BLaER1 (cell line): ENCODE measurements around the gene LSM12.
"Not testable (repeated sequence)": the region's sequence is repeated elsewhere in the genome, so short reads cannot be mapped to it uniquely, and the experiment has no call there.

Experiments used
- H3K27ac ChIP-seq: shearing (Covaris generic); formaldehyde crosslinking; 2 replicates; pipeline ENCODE4 v1.8.1; 2022
- H3K27me3 ChIP-seq: shearing (Covaris generic); formaldehyde crosslinking; 2 replicates; pipeline ENCODE4 v1.8.1; 2022
- H3K36me3 ChIP-seq: shearing (Covaris generic); formaldehyde crosslinking; 2 replicates; pipeline ENCODE4 v1.8.1; 2022
- H3K4me1 ChIP-seq: shearing (Covaris generic); formaldehyde crosslinking; 2 replicates; pipeline ENCODE4 v1.8.1; 2022
- H3K4me2 ChIP-seq: shearing (Covaris generic); formaldehyde crosslinking; 2 replicates; pipeline ENCODE4 v1.8.1; 2022
- H3K4me3 ChIP-seq: shearing (Covaris generic); formaldehyde crosslinking; 2 replicates; pipeline ENCODE4 v1.8.1; 2022
- H3K9ac ChIP-seq: shearing (Covaris generic); formaldehyde crosslinking; 2 replicates; pipeline ENCODE4 v1.8.1; 2022
- H3K9me3 ChIP-seq: shearing (Covaris generic); formaldehyde crosslinking; 2 replicates; pipeline ENCODE4 v1.8.1; 2022
- H4K20me1 ChIP-seq: shearing (Covaris generic); formaldehyde crosslinking; 2 replicates; pipeline ENCODE4 v1.8.1; 2022
- Cebpa-rat ChIP-seq: shearing (Covaris generic); IDR thresholded peaks from 2 replicates; pipeline ENCODE4 v1.8.1; 2022

The LSM12 gene

DNA sequence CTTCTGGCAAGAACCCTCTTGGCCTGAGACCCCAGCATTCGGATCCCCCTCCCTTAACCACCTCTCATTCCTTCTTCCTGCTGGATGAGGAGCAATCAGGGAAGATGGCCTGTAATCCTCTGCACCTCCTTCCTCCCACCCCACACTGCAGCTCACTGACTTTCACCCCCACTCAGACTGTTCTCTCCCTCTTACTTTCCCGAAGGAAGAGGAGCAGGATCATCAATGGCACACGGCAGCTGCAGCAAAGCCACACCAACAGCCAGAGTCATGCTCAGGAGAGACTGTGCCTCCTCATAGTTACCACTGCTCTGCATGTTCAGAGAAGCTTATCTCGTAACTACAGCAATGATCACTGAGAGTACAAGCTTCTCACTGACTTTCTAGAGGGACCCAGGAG lies 41.6 kb downstream of the LSM12 start:
- H3K9ac ChIP-seq, result no peak overlapping the region
- peaks cover 27% of the 10 kb centered on the region; the same call in 1 of the 2 replicates for H3K4me1 ChIP-seq
- H3K36me3 ChIP-seq, result peaks cover 69% of the 10 kb centered on the region
- TF ChIP-seq Cebpa-rat, result no peak
- no peaks in the 10 kb centered on the region; the same call in 1 of the 2 replicates for H3K27me3 ChIP-seq
- no peak overlapping the region for H3K4me3 ChIP-seq
- H3K4me2 ChIP-seq, result no peak overlapping the region
- H4K20me1 ChIP-seq, result peaks cover 11% of the 10 kb centered on the region; the same call in 1 of the 2 replicates
- H3K27ac ChIP-seq, result no peak overlapping the region
- no peaks in the 10 kb centered on the region for H3K9me3 ChIP-seq

GRCh38 chr17:44024271-44024663 lies 42.2 kb downstream of the LSM12 start:
- Histone ChIP-seq H3K27me3 (no peaks in the 10 kb centered on the region; the same call in 1 of the 2 replicates), H3K27ac (no peak overlapping the region), H3K4me2 (0 out of 2 replicates have a peak overlapping the region, but pooled peaks have one; percentile 3), H3K36me3 (peaks cover 65% of the 10 kb centered on the region), H3K4me1 (peaks cover 27% of the 10 kb centered on the region; the same call in 1 of the 2 replicates), H3K9ac (no peak overlapping the region), H4K20me1 (peaks cover 5% of the 10 kb centered on the region; the same call in 1 of the 2 replicates), H3K9me3 (no peaks in the 10 kb centered on the region), H3K4me3 (no peak overlapping the region)
- TF ChIP-seq Cebpa-rat, result no peak

- no peaks in the 10 kb centered on the region for H4K20me1 ChIP-seq
- H3K36me3 ChIP-seq, result peaks cover 60% of the 10 kb centered on the region
- H3K27me3 ChIP-seq, result no peaks in the 10 kb centered on the region; the same call in 1 of the 2 replicates
- H3K9me3 ChIP-seq, result no peaks in the 10 kb centered on the region
- H3K4me3 ChIP-seq, result no peak overlapping the region
- H3K4me1 ChIP-seq, result peaks cover 27% of the 10 kb centered on the region; the same call in 1 of the 2 replicates
- H3K27ac ChIP-seq, result no peak overlapping the region
- no peak overlapping the region for H3K9ac ChIP-seq
- TF ChIP-seq Cebpa-rat, result no peak
- H3K4me2 ChIP-seq, result no peak overlapping the region
These were observed 42.8 kb downstream of the LSM12 start for GRCh38 chr17:44023545-44024270.

DNA sequence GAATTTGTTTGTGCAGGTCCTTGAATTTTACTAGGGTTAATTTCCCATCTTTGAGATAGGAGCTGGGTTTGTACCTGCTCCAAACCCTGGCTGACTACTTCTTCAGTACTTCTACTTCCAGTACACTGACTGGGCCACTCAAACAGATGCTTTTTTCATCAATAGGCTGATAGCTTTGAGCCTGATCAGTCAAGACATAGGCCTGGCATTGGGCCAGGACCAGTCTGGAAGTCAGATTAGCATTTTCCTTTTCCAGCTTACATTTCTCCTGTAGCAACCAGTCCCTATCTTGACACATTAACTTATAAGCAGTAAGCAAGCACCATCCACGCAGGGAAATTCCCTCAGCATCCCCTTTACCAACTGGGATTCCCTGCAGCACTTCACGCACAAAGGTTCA lies 44.2 kb downstream of the LSM12 start:
- no peak overlapping the region for H3K27ac ChIP-seq
- no peak for TF ChIP-seq Cebpa-rat
- no peaks in the 10 kb centered on the region; the same call in 1 of the 2 replicates for H3K27me3 ChIP-seq
- no peak overlapping the region for H3K4me2 ChIP-seq
- H3K4me1 ChIP-seq, result peaks cover 27% of the 10 kb centered on the region; the same call in 1 of the 2 replicates
- no peaks in the 10 kb centered on the region for H4K20me1 ChIP-seq
- H3K9ac ChIP-seq, result no peak overlapping the region
- H3K4me3 ChIP-seq, result no peak overlapping the region
- no peaks in the 10 kb centered on the region for H3K9me3 ChIP-seq
- H3K36me3 ChIP-seq, result peaks cover 50% of the 10 kb centered on the region

- H3K9ac ChIP-seq, H3K9me3 ChIP-seq, H3K4me2 ChIP-seq, H3K27ac ChIP-seq, H3K4me3 ChIP-seq, H4K20me1 ChIP-seq, H3K27me3 ChIP-seq: not testable (repeated sequence)
- H3K36me3 ChIP-seq, result peaks cover 50% of the 10 kb centered on the region
- H3K4me1 ChIP-seq, result peaks cover 24% of the 10 kb centered on the region; the same call in 1 of the 2 replicates
These were observed 45.2 kb downstream of the LSM12 start for GRCh38 chr17:44021227-44021626.

DNA sequence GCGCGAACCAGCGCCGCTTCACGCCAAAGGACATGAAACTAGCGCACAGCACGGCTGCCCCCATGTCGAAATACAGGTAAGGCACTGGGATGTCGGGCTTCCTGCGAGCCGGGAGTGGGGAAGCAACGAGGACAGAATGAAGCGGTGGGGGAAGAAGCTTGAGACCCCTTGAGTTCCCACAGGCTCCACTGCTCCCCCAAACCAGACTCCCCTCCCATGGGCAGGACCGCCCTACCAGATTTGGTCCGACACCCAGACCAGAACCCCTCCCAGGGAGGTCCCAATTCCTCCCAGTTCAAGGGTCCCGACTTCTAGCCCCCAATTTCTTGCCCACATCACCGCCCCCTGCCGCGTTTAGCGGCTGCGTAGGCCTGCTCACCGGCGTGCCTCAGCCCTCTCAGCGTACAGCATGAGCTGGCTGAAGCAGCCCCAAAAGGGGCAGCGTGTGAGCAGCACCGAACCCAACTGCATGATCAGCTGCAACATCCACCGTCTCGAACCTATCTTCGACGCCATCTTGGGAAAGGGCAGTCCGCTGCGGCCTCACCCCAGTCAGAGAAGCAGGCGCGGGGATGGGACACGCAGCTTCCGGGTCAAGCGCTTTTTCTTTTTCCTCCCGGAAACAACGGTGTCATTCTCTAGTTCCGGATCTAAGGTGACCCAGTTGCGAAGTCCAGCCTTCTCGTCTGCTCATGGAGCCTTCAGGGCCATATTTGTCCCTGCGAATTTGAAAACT lies 51.9 kb downstream of the LSM12 start, which contains the start of gene TMEM101:
TMEM101 (minus strand) TSS at position 527 of the 736 bp plus-strand sequence; CDS start at position 516, 11 bp downstream.
- H3K27me3 ChIP-seq, result no peaks in the 10 kb centered on the region
- peak within 1 kb of the TSS; percentile 90 for H3K4me3 ChIP-seq
- peaks cover 39% of the 10 kb centered on the region for H3K4me1 ChIP-seq
- TF ChIP-seq Cebpa-rat, result no peak
- H3K36me3 ChIP-seq, result peaks cover 27% of the 10 kb centered on the region; the same call in 1 of the 2 replicates
- peak within 1 kb of the TSS; percentile 91 for H3K27ac ChIP-seq
- peak within 1 kb of the TSS; percentile 89 for H3K9ac ChIP-seq
- peak within 1 kb of the TSS; percentile 98 for H3K4me2 ChIP-seq
- H4K20me1 ChIP-seq, result no peaks in the 10 kb centered on the region
- H3K9me3 ChIP-seq, result no peaks in the 10 kb centered on the region

DNA sequence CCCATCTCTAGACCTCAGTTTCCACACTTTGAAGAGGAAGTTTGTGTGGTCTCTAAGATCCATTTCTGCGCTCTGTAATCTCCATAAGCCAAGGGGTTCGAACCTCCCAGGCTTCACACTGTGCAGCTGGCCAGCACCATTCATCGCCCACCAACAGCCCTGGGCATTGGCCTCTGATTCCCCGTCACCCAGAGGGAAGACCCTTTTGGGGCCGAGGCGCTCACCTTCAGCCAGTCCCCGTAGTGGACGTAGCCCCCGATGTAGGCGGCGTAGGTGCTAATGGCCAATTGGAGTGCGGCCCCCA lies 52.4 kb downstream of the LSM12 start:
- Histone ChIP-seq H4K20me1 (no peaks in the 10 kb centered on the region), H3K4me3 (peak overlapping the region; percentile 90), H3K4me1 (peaks cover 40% of the 10 kb centered on the region), H3K9me3 (no peaks in the 10 kb centered on the region), H3K36me3 (peaks cover 32% of the 10 kb centered on the region; the same call in 1 of the 2 replicates), H3K27me3 (no peaks in the 10 kb centered on the region), H3K4me2 (peak overlapping the region; percentile 98), H3K9ac (peak overlapping the region; percentile 89), H3K27ac (peak overlapping the region; percentile 91)
- no peak for TF ChIP-seq Cebpa-rat

GRCh38 chr17:44012874-44013273 lies 53.6 kb downstream of the LSM12 start:
- Histone ChIP-seq H3K9me3 (no peaks in the 10 kb centered on the region), H4K20me1 (0 out of 2 replicates have a peak, but pooled peaks cover 4% of the 10 kb centered on the region)

DNA sequence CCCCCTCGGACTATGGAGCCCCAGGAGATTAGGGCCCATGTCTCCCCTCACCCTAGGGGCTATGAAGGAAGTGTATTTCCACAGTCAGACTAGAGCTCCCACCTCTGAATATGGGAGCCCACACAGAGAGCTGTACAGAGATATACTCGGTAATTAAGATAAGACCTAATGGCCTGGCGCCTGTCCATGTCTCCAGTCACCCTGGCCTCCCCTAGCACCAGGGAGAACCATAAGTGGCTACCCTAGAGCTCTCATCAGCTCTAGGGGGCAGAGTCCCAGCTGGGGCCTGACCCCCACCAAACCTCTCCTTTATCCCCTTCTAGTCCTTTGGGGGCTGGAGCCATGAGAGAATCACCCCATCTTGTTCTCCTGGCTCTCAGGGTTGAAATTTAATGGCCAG lies 54.1 kb downstream of the LSM12 start:
- no peak overlapping the region for H3K4me2 ChIP-seq
- no peak overlapping the region for H3K9ac ChIP-seq
- H3K4me3 ChIP-seq, result no peak overlapping the region
- peaks cover 57% of the 10 kb centered on the region for H3K4me1 ChIP-seq
- H3K27me3 ChIP-seq, result peaks cover 2% of the 10 kb centered on the region; the same call in 1 of the 2 replicates
- H4K20me1 ChIP-seq, result 0 out of 2 replicates have a peak, but pooled peaks cover 4% of the 10 kb centered on the region
- no peak overlapping the region for H3K27ac ChIP-seq
- H3K36me3 ChIP-seq, result peaks cover 32% of the 10 kb centered on the region; the same call in 1 of the 2 replicates
- TF ChIP-seq Cebpa-rat, result no peak
- H3K9me3 ChIP-seq, result no peaks in the 10 kb centered on the region

More at GRCh38 chr17:44012874-44013273, 53.6 kb downstream of the LSM12 start:
- Histone ChIP-seq H3K27me3 (no peaks in the 10 kb centered on the region), H3K4me3 (no peak overlapping the region), H3K4me2 (no peak overlapping the region), H3K36me3 (peaks cover 32% of the 10 kb centered on the region; the same call in 1 of the 2 replicates), H3K4me1 (peaks cover 52% of the 10 kb centered on the region), H3K27ac (no peak overlapping the region), H3K9ac (no peak overlapping the region)
- TF ChIP-seq Cebpa-rat, result no peak

- no peaks in the 10 kb centered on the region for H3K9me3 ChIP-seq
- TF ChIP-seq Cebpa-rat, result no peak
- H3K36me3 ChIP-seq, result peaks cover 32% of the 10 kb centered on the region; the same call in 1 of the 2 replicates
- H3K4me1 ChIP-seq, result peaks cover 60% of the 10 kb centered on the region
- H3K9ac ChIP-seq, result 0 out of 2 replicates have a peak overlapping the region, but pooled peaks have one; percentile 49
- H3K4me2 ChIP-seq, result peak overlapping the region; percentile 43; the same call in 1 of the 2 replicates
- no peak overlapping the region for H3K4me3 ChIP-seq
- no peak overlapping the region for H3K27ac ChIP-seq
- peaks cover 7% of the 10 kb centered on the region for H3K27me3 ChIP-seq
- 0 out of 2 replicates have a peak, but pooled peaks cover 4% of the 10 kb centered on the region for H4K20me1 ChIP-seq
These were observed 54.6 kb downstream of the LSM12 start for GRCh38 chr17:44011876-44012275.
